Activated naive CD8-positive, alpha-beta T cell (primary cell): ENCODE results near the gene CELA2B.
A peak's percentile ranks its signal among the peaks of the same experiment; 100 is the strongest.
"Not testable (repeated sequence)": the region's sequence is repeated elsewhere in the genome, so short reads cannot be mapped to it uniquely, and the experiment has no call there.

Experiments
- H3K27ac Mint-ChIP-seq: one replicate; pipeline ENCODE4 v1.8.0; 2021; ENCODE audit warnings: mixed read lengths
- H3K27me3 Mint-ChIP-seq: one replicate; pipeline ENCODE4 v1.8.0; 2021; ENCODE audit warnings: mixed read lengths
- H3K36me3 Mint-ChIP-seq: one replicate; pipeline ENCODE4 v1.8.0; 2021; ENCODE audit warnings: mixed read lengths
- H3K4me1 Mint-ChIP-seq: one replicate; pipeline ENCODE4 v1.8.0; 2021; ENCODE audit warnings: low read depth, mixed read lengths
- H3K4me3 Mint-ChIP-seq: one replicate; pipeline ENCODE4 v1.8.0; 2021; ENCODE audit warnings: mild to moderate bottlenecking, mixed read lengths
- H3K9me3 Mint-ChIP-seq: one replicate; pipeline ENCODE4 v1.8.0; 2021; ENCODE audit warnings: low read depth, mixed read lengths

The CELA2B gene

DNA sequence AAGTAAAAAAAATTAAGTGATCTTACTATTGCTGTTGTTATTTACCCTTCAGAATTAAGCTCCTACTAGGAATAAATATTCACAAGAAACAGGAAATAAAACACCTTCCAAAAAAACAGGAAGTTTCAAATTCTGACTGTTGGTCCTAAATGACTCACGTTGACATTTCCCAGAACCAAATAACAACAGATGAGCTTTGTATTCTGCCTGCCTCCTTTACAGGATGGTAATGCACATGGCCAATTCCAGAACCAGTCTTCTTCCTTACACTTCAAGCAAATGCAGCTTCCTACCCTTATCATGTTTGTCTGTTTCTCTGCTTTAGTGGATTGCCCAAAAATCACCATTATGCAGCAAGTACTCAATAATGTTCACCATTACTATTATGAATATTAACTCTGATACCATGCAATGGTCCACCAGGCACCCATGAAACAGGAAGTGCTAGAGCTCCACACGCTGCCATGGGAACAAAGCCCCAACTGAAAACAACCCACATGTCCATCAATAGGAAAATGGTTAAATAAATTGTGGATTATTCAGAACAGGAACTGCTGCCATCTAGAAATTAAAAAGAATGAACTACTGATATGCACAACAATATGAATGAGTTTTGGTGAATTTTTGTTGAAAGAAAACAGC, 39.2 kb downstream of the CELA2B start:
- H3K9me3 Mint-ChIP-seq: no peaks in the 10 kb centered on the region
- H3K27me3 Mint-ChIP-seq: no peaks in the 10 kb centered on the region
- H3K36me3 Mint-ChIP-seq: peaks cover 16% of the 10 kb centered on the region
- peaks cover 16% of the 10 kb centered on the region for H3K4me1 Mint-ChIP-seq
- H3K27ac Mint-ChIP-seq: no peak overlapping the region
- no peak overlapping the region for H3K4me3 Mint-ChIP-seq

DNA sequence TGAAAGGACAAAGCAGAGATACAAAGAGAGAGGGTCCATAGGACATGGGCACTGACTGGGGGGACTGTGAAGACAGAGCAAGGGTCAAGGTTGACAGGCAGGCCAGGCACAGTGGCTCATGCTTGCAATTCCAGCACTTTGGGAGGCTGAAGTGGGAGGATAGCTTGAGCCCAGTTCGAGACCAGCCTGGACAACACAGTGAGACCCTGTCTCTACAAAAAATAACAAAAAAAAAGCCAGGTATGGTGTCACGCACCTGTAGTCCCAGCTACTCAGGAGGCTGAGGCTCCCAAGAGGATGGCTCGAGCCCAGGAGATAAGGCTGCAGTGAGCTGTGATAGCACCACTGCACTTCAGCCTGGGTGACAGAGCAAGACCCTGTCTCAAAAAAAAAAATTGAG, 43.7 kb downstream of the CELA2B start:
- H3K27ac Mint-ChIP-seq: no peak overlapping the region
- H3K27me3 Mint-ChIP-seq: no peaks in the 10 kb centered on the region
- no peak overlapping the region for H3K4me3 Mint-ChIP-seq

GRCh38 chr1:15521206-15521906, 45.5 kb downstream of the CELA2B start:
- not testable (repeated sequence) for H3K4me3 Mint-ChIP-seq, H3K27ac Mint-ChIP-seq, H3K27me3 Mint-ChIP-seq, H3K36me3 Mint-ChIP-seq, H3K9me3 Mint-ChIP-seq
- H3K4me1 Mint-ChIP-seq: peaks cover 37% of the 10 kb centered on the region

More for the DNA sequence above, 43.7 kb downstream of the CELA2B start:
- Mint-ChIP-seq H3K36me3 (peaks cover 10% of the 10 kb centered on the region), H3K4me1 (peaks cover 29% of the 10 kb centered on the region), H3K9me3 (no peaks in the 10 kb centered on the region)

DNA sequence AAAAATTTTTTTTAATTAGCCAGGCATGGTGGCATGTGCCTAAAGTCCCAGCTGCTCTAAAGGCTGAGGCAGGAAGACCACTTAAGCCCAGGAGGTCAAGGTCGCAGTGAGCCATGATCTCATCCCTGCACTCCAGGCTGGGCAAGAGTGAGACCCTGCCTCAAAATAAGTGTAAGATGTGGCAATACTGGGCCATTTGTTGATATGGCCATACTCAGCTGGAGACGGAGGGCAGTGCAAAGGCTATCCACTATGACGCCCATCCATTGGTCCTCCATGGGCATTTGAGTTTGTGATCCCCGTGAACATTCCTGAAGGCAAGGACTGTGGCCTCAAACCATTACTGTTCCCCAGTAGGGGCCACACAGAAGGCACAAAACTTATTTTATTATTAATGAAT, 46.6 kb downstream of the CELA2B start:
- H3K4me3 Mint-ChIP-seq: peak overlapping the region; percentile 17
- no peaks in the 10 kb centered on the region for H3K9me3 Mint-ChIP-seq
- no peak overlapping the region for H3K27ac Mint-ChIP-seq
- peaks cover 39% of the 10 kb centered on the region for H3K4me1 Mint-ChIP-seq
- H3K36me3 Mint-ChIP-seq: no peaks in the 10 kb centered on the region
- no peaks in the 10 kb centered on the region for H3K27me3 Mint-ChIP-seq

DNA sequence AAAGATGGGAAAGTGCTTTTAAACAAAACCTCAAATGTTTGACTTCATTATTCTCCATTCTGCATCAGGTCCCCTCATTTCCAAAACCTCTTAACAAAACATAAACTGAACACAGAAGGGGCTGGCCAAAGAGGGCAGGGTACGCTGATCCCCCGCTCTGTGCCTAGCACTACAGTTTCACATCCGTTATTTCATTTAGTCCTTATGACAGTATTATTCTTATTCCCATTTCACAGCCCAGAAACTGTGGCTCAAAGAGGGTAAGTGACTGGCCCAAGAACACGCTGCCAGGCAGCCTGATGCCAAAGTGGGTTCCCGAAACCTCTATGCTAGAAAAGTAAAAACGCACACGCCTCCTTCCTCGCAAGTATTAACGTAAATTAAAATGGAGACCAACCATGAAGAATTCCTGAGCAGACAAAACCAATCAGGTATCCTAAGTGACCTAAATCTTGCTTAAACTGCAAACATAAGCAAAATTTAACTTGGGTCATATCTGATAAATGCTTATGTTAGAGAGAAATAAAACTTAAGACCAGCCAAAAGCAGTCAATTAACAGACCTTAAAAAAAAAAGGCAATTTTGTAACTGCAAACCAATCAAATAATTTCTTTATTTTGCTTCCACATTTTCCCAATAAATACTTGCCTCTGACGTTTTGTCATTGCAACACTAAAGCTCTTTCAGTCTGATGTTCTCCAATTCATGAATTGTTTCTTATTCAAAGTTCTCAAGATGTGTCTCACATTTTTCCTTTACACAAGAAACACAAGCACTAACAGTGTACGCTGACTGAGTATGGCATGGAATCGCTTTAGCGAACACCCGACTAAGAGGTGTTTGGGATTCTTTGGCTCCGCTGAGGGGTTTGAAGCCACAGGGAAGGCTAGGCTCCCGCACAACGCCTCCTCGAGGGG, 47.5 kb downstream of the CELA2B start:
- Mint-ChIP-seq H3K4me1 (peaks cover 45% of the 10 kb centered on the region), H3K27ac (peak overlapping the region; percentile 81), H3K9me3 (no peaks in the 10 kb centered on the region), H3K36me3 (no peaks in the 10 kb centered on the region), H3K27me3 (no peaks in the 10 kb centered on the region), H3K4me3 (peak overlapping the region; percentile 95)

- Mint-ChIP-seq H3K9me3 (no peaks in the 10 kb centered on the region), H3K4me1 (peaks cover 49% of the 10 kb centered on the region), H3K36me3 (no peaks in the 10 kb centered on the region), H3K4me3 (peak within 1 kb of the TSS; percentile 95), H3K27me3 (no peaks in the 10 kb centered on the region), H3K27ac (peak within 1 kb of the TSS; percentile 98)
Observed at GRCh38 chr1:15524021-15524282, 48.0 kb downstream of the CELA2B start, which contains the start of gene CASP9. Gene CASP9, minus strand, starts transcription at chr1:15524215. Its CDS starts 15 bp downstream, at chr1:15524200.

GRCh38 chr1:15524283-15525049, 48.6 kb downstream of the CELA2B start:
- Mint-ChIP-seq H3K4me1 (peaks cover 51% of the 10 kb centered on the region), H3K9me3 (no peaks in the 10 kb centered on the region), H3K4me3 (peak overlapping the region; percentile 95), H3K36me3 (no peaks in the 10 kb centered on the region), H3K27me3 (no peaks in the 10 kb centered on the region), H3K27ac (peak overlapping the region; percentile 98)

GRCh38 chr1:15525050-15526020, 49.4 kb downstream of the CELA2B start:
- peak overlapping the region; percentile 95 for H3K4me3 Mint-ChIP-seq
- H3K36me3 Mint-ChIP-seq: no peaks in the 10 kb centered on the region
- H3K27me3 Mint-ChIP-seq: no peaks in the 10 kb centered on the region
- peak overlapping the region; percentile 98 for H3K27ac Mint-ChIP-seq
- H3K9me3 Mint-ChIP-seq: no peaks in the 10 kb centered on the region
- H3K4me1 Mint-ChIP-seq: peaks cover 51% of the 10 kb centered on the region

GRCh38 chr1:15526021-15526489, 50.2 kb downstream of the CELA2B start:
- no peaks in the 10 kb centered on the region for H3K36me3 Mint-ChIP-seq
- H3K4me1 Mint-ChIP-seq: peaks cover 51% of the 10 kb centered on the region
- H3K27ac Mint-ChIP-seq: peak overlapping the region; percentile 98
- peak overlapping the region; percentile 95 for H3K4me3 Mint-ChIP-seq
- H3K9me3 Mint-ChIP-seq: no peaks in the 10 kb centered on the region
- no peaks in the 10 kb centered on the region for H3K27me3 Mint-ChIP-seq

DNA sequence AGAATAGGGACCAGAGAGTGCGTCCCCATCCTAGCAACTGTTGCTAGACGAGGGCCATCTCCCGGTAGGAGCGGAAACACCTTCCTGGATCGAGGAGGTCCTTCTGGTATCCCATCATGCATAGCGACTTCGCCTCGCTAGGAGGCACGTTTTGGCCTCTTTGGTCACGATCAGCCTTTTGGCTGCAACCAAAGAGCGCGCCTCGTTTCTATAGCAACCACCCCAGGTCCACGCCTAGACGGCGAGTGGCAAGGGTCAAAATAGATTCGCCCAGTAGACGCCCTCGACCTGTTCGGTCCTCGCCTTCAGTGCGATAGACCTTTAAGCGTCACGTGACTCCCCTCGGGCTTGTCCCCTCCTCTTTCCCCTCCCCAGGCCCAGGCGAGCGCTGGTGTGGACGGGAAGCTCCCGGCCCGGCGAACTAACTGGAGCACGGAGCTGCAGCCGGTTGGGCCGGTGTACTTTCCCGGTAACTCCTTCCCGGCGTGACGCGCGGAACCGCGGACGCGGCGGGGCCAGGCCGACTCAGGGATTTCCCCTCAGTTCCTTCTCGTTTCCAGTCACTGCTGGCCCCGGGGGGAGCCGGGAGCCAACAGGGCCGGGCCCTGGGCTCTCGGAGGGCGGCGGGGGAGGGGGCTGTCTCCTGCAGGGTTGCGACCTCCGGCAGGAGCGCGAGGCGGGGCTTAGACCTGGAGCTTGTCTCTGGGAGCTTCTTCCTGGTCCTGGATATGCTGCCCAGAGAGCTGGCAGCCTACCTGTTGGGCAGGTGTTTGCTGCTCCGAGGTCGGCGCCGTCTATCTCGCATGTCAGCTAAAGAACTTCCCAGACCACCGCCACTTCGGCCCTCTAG, 50.8 kb downstream of the CELA2B start, which contains the start of gene DNAJC16:
TSS of gene DNAJC16 (plus strand) at position 359 of the 850 bp plus-strand sequence. CDS start 2,258 bp downstream, outside the sequence.
- Mint-ChIP-seq H3K27me3 (no peaks in the 10 kb centered on the region), H3K36me3 (no peaks in the 10 kb centered on the region), H3K4me1 (peaks cover 51% of the 10 kb centered on the region), H3K9me3 (no peaks in the 10 kb centered on the region), H3K27ac (peak within 1 kb of the TSS; percentile 98), H3K4me3 (peak within 1 kb of the TSS; percentile 95)

DNA sequence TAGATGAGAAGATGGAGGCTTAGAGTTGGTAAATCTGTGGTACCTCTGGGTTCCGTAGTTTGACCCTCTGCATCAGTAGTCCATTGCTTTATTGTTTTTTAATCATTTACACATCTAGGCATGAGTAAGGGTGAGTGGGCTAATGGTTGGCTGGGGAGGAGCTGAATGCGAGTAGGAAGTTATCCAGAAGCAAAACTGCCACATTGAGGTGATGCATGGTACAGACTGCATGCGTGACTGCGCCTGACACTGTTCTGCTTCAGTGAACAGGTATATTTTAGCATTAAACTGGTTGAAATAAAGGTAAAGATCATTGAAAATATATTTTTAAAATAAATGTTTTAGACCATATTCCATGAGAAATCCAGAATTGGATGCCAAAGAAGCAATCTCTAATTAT, 55.1 kb downstream of the CELA2B start:
- no peaks in the 10 kb centered on the region for H3K36me3 Mint-ChIP-seq
- H3K4me3 Mint-ChIP-seq: no peak overlapping the region
- peaks cover 27% of the 10 kb centered on the region for H3K4me1 Mint-ChIP-seq
- no peak overlapping the region for H3K27ac Mint-ChIP-seq
- no peaks in the 10 kb centered on the region for H3K27me3 Mint-ChIP-seq
- no peaks in the 10 kb centered on the region for H3K9me3 Mint-ChIP-seq

DNA sequence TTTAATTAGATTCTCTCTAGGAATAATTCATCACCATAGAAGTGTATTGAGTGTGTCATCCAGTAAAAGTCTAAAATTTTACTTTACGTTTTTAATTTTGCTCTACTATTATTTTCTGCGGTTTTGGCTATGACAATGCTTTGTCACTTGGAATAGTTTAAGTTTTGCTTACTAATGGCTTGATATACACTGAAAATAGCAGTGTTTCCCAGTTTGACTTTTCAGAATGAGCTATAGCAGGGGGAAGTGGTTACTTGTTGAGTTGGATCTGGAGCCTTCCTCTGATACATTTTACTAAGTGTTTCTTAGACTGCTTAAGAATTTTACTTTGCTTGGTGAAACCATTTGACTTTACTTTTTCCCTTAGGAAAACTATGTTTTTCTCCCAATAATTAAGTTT, 55.8 kb downstream of the CELA2B start:
- peaks cover 2% of the 10 kb centered on the region for H3K36me3 Mint-ChIP-seq
- no peaks in the 10 kb centered on the region for H3K9me3 Mint-ChIP-seq
- H3K27ac Mint-ChIP-seq: no peak overlapping the region
- H3K4me3 Mint-ChIP-seq: no peak overlapping the region
- no peaks in the 10 kb centered on the region for H3K27me3 Mint-ChIP-seq
- peaks cover 22% of the 10 kb centered on the region for H3K4me1 Mint-ChIP-seq

DNA sequence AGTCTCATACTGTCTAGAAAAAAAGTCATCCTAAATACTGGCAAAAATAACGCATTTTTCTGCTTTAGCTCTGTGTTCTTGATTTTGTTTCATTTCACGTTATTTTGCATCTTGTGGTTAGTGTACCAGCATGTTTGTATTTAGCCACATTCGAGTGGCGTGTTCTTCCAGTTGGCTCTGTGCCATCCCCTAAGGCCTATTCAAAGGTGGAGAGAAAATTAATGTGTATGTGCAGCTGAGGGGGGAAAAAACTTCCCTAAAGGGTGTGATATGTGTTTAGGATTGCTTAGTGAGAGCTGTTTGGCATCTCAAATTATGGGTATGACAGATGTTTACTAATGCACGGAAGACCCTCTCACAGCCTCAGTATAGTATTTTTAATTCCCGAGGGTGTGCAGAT, 62.9 kb downstream of the CELA2B start:
- H3K27ac Mint-ChIP-seq: no peak overlapping the region
- peaks cover 10% of the 10 kb centered on the region for H3K36me3 Mint-ChIP-seq
- peaks cover 4% of the 10 kb centered on the region for H3K4me1 Mint-ChIP-seq
- no peaks in the 10 kb centered on the region for H3K27me3 Mint-ChIP-seq
- no peak overlapping the region for H3K4me3 Mint-ChIP-seq
- no peaks in the 10 kb centered on the region for H3K9me3 Mint-ChIP-seq
